GM18520 (cell line): ENCODE results near the gene TCEAL5.
"Not testable (repeated sequence)": the region's sequence is repeated elsewhere in the genome, so short reads cannot be mapped to it uniquely, and the experiment has no call there.

Experiments used
- ATAC-seq: cut with Tn5 transposase; IDR thresholded peaks from one replicate; pipeline ENCODE4 v1.9.1; 2021; ENCODE audit not compliant: unreplicated experiment

The TCEAL5 gene

GRCh38 chrX:103234869-103235268 lies 41.7 kb downstream of the TCEAL5 start:
- no peak for ATAC-seq

GRCh38 chrX:103233263-103233662 lies 43.3 kb downstream of the TCEAL5 start:
- no peak for ATAC-seq

GRCh38 chrX:103225918-103226317 lies 50.6 kb downstream of the TCEAL5 start:
- ATAC-seq: not testable (repeated sequence)
